Measurements from ENCODE around the gene NEURL1B. TPM values are rescaled to one million over a fixed set of nuclear protein-coding genes. Genes with fewer than 3 reads are reported as not detected.
"Not testable (repeated sequence)": the region's sequence is repeated elsewhere in the genome, so short reads cannot be mapped to it uniquely, and the experiment has no call there.

The NEURL1B gene
- polyA plus RNA-seq, 1 of the 3 experiments (the other 2 are of a cell fraction), result 2.8 TPM

DNA sequence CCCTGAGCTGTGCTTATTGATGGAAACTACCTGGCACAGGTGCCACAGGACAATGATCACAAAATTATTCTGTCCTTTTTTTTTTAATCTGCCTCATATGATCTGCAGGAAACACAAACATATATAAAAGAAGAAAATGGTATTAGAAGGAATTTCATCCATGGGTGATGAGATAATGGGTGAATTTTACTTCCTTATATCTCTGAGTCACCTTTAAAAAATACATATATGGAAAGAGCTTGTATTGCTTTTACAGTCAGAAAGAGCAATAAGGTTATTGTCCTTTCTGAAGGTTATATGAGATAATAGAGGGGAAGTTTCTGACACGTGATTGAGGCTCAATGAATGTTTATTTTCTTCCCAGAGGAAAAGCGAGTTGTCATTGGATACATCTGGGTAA lies 31.6 kb downstream of the NEURL1B start (continued):
- TF ChIP-seq, protein P1, sequence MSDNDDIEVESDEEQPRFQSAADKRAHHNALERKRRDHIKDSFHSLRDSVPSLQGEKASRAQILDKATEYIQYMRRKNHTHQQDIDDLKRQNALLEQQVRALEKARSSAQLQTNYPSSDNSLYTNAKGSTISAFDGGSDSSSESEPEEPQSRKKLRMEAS (IDR thresholded peaks at IDR 0.05; ENCODE audit: low read depth), result no peak
- TF ChIP-seq RCOR1 (IDR thresholded peaks at IDR 0.05; ENCODE audit: low read length), result no peak
- TF ChIP-seq EZH2phosphoT487 (IDR thresholded peaks at IDR 0.05; ENCODE audit: borderline replicate concordance, low read depth), result no peak
- TF ChIP-seq RXRA (IDR thresholded peaks at IDR 0.05; ENCODE audit: borderline replicate concordance, low read depth), result no peak
- TF ChIP-seq FOSL2 (IDR thresholded peaks at IDR 0.05; ENCODE audit: borderline replicate concordance, low read depth), result no peak
- no peak for TF ChIP-seq RFX5 (IDR thresholded peaks at IDR 0.05; ENCODE audit: low read length)

DNA sequence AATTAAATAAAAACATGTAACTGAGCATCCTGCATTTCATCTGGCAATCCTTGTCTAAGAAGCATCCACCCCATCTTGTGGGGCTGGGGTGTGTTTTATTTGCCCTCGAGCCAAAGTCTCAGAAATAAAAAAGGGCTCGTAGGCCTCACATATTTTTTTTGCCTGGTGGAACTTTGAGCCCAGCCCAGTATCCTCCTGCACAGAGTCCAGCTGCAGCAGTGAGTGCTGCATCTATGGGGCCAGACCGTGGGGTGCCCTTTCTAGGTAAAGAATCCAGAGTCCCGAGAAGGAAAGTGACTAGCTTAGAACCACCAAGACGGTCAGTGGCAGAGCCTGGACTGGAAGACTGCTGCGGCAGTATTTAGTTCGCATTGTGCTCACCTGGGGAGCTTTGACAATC lies 33.1 kb downstream of the NEURL1B start:
- 93% methylated on average over 4 of the region's 7 CpGs for WGBS (ENCODE audit: low lambda C conversion rate)
- POLR2A ChIA-PET, result no interaction called here

DNA sequence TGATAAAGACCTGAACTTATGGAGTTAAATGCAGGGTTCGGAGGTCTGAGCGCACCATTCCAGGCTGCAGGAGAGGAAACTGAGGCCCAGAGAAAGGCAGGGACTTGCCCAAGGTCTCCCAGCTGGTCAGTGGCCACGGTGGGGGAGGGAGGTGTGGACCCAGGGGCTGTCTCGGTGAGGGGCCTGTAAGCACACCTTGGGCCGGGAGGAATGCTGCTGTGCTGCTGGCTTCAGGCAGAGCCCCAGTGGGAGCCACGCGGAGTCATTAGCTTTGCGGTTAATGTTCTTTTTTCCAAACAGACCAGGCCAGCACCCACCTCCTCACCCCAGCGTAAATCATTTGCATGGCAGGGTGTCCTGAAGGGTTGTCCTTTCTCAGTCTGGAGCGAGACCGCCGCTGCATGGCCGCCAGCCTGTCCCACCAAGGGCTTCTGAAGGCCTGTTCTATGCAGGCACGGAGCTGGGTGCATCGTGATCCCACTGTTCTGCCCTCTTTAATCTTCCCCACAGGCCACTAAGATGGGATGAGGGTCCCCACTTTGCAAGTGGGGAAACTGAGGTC lies 35.9 kb downstream of the NEURL1B start:
- no peak for DNase-seq
- H3F3A ChIP-seq (replicated peaks; ENCODE audit: insufficient read depth), result no peaks in the 10 kb centered on the region
- POLR2A ChIA-PET, result no interaction called here
- H3K27ac ChIP-seq (ENCODE audit: low read depth in 2 of 2, low read length in 1 of 2), result no peak overlapping the region
- no peaks in the 10 kb centered on the region for H4K20me1 ChIP-seq (ENCODE audit: insufficient read depth)
- CTCF ChIA-PET, result interaction anchor here (1.1 to 4.5 kb wide), 4 partner anchors 11 to 215 kb away, joined by 3 to 20 read pairs (median 6); no protein-coding TSS in a partner anchor
- H3K4me1 ChIP-seq (ENCODE audit: control insufficient read depth in 1 of 2, insufficient read depth in 2 of 2, low read depth in 1 of 2, low read length in 1 of 2), result peaks cover 5 to 8% of the 10 kb centered on the region in 2 experiments; a peak in 2 of 4 replicates
- WGBS (ENCODE audit: low lambda C conversion rate), result 89% methylated on average over 13 of the region's 15 CpGs
- no peaks in the 10 kb centered on the region for H3K36me3 ChIP-seq (replicated peaks in 1 of 2; ENCODE audit: control insufficient read depth in 1 of 2, insufficient read depth in 2 of 2, low read length in 1 of 2)
- H3K4me3 ChIP-seq (ENCODE audit: low read depth in 2 of 2, low read length in 1 of 2), result no peak overlapping the region
- no peak overlapping the region for H3K9ac ChIP-seq
- H3K9me3 ChIP-seq, result no peaks in the 10 kb centered on the region
- no peaks in the 10 kb centered on the region for H3K79me2 ChIP-seq (ENCODE audit: insufficient read depth)
- no peak overlapping the region for H2AFZ ChIP-seq (ENCODE audit: low read depth)
- no peak for TF ChIP-seq RFX5 (IDR thresholded peaks at IDR 0.05; ENCODE audit: low read length)
- TF ChIP-seq SMC3 (IDR thresholded peaks at IDR 0.05; ENCODE audit: low read depth, low read length), result no peak
- no peak for TF ChIP-seq EP300 (IDR thresholded peaks at IDR 0.05; ENCODE audit: borderline replicate concordance in 1 of 2, low read depth in 1 of 2, low read length in 1 of 2)
- no peak overlapping the region for H3K4me2 ChIP-seq
- no peaks in the 10 kb centered on the region for H3K27me3 ChIP-seq (ENCODE audit: insufficient read depth)
- H3K9me2 ChIP-seq, result no peaks in the 10 kb centered on the region

More for the DNA sequence above, 33.1 kb downstream of the NEURL1B start:
- peaks cover 4% of the 10 kb centered on the region; the same call in 1 of the 2 replicates for H3K79me2 ChIP-seq (ENCODE audit: insufficient read depth)
- no peaks in the 10 kb centered on the region for H3F3A ChIP-seq (replicated peaks; ENCODE audit: insufficient read depth)
- H3K9ac ChIP-seq, result no peak overlapping the region
- H3K36me3 ChIP-seq (replicated peaks in 1 of 2; ENCODE audit: control insufficient read depth in 1 of 2, insufficient read depth in 2 of 2, low read length in 1 of 2), result no peaks in the 10 kb centered on the region
- no peaks in the 10 kb centered on the region for H4K20me1 ChIP-seq (ENCODE audit: insufficient read depth)
- H2AFZ ChIP-seq (ENCODE audit: low read depth), result no peak overlapping the region
- H3K4me3 ChIP-seq (ENCODE audit: low read depth in 2 of 2, low read length in 1 of 2), result no peak overlapping the region
- no peak overlapping the region for H3K4me2 ChIP-seq
- no peak overlapping the region for H3K27ac ChIP-seq (ENCODE audit: low read depth in 2 of 2, low read length in 1 of 2)
- TF ChIP-seq YY1 (IDR thresholded peaks at IDR 0.05; ENCODE audit: low read depth) (no peak), RCOR1 (IDR thresholded peaks at IDR 0.05; ENCODE audit: low read length) (no peak), GABPA (IDR thresholded peaks at IDR 0.05; ENCODE audit: low read depth) (no peak), RXRA (IDR thresholded peaks at IDR 0.05; ENCODE audit: borderline replicate concordance, low read depth) (no peak), EZH2phosphoT487 (IDR thresholded peaks at IDR 0.05; ENCODE audit: borderline replicate concordance, low read depth) (no peak), FOXJ3 (CRISPR knock-in tag; IDR thresholded peaks at IDR 0.05) (no peak)
- TF ChIP-seq, protein P2, sequence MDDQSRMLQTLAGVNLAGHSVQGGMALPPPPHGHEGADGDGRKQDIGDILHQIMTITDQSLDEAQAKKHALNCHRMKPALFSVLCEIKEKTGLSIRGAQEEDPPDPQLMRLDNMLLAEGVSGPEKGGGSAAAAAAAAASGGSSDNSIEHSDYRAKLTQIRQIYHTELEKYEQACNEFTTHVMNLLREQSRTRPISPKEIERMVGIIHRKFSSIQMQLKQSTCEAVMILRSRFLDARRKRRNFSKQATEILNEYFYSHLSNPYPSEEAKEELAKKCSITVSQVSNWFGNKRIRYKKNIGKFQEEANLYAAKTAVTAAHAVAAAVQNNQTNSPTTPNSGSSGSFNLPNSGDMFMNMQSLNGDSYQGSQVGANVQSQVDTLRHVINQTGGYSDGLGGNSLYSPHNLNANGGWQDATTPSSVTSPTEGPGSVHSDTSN (IDR thresholded peaks at IDR 0.05), result no peak
- TF ChIP-seq, protein P3, sequence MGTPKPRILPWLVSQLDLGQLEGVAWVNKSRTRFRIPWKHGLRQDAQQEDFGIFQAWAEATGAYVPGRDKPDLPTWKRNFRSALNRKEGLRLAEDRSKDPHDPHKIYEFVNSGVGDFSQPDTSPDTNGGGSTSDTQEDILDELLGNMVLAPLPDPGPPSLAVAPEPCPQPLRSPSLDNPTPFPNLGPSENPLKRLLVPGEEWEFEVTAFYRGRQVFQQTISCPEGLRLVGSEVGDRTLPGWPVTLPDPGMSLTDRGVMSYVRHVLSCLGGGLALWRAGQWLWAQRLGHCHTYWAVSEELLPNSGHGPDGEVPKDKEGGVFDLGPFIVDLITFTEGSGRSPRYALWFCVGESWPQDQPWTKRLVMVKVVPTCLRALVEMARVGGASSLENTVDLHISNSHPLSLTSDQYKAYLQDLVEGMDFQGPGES (IDR thresholded peaks at IDR 0.05; ENCODE audit: low read depth, low read length), result no peak
- H3K9me3 ChIP-seq, result no peaks in the 10 kb centered on the region
- CTCF ChIA-PET, result interaction anchor here (0.6 to 4.7 kb wide), 3 partner anchors 24 to 334 kb away, joined by 3 to 23 read pairs (median 4); no protein-coding TSS in a partner anchor
- no peaks in the 10 kb centered on the region for H3K27me3 ChIP-seq (ENCODE audit: insufficient read depth)
- no peak for DNase-seq
- H3K4me1 ChIP-seq (ENCODE audit: control insufficient read depth in 1 of 2, insufficient read depth in 2 of 2, low read depth in 1 of 2, low read length in 1 of 2), result peaks cover 5 to 8% of the 10 kb centered on the region in 2 experiments; a peak in 2 of 4 replicates
- H3K9me2 ChIP-seq, result no peaks in the 10 kb centered on the region

DNA sequence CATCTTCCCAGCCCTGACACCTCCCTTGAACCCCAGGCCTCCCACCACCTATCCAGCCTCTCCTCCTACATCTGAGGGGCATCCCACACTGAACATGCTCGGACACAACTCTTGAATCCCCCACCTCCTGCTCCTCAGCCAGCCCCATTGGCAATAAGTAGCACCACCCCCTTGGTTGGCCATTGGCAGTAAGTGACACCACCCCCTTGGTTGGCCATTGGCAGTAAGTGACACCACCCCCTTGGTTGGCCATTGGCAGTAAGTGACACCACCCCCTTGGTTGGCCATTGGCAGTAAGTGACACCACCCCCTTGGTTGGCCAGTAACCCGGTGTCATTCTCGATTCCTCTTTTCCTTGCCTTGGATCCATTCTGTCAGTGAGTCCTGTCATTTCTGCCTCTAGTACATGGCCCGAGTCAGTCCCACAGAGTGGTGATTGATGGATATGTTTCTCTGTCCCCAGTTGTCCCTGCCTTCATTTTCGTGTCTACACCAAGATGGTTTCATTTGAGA lies 37.4 kb downstream of the NEURL1B start:
- H2AFZ ChIP-seq (ENCODE audit: low read depth); H3K36me3 ChIP-seq (replicated peaks in 1 of 2; ENCODE audit: control insufficient read depth in 1 of 2, insufficient read depth in 2 of 2, low read length in 1 of 2); H3K4me1 ChIP-seq (ENCODE audit: control insufficient read depth in 1 of 2, insufficient read depth in 2 of 2, low read depth in 1 of 2, low read length in 1 of 2); H3K9me3 ChIP-seq; H3K9me2 ChIP-seq; H3K4me2 ChIP-seq; H4K20me1 ChIP-seq (ENCODE audit: insufficient read depth); H3K27ac ChIP-seq (ENCODE audit: low read depth in 2 of 2, low read length in 1 of 2); DNase-seq; H3K27me3 ChIP-seq (ENCODE audit: insufficient read depth); H3K79me2 ChIP-seq (ENCODE audit: insufficient read depth); H3K9ac ChIP-seq; H3F3A ChIP-seq (replicated peaks; ENCODE audit: insufficient read depth); POLR2A ChIA-PET; H3K4me3 ChIP-seq (ENCODE audit: low read depth in 2 of 2, low read length in 1 of 2): not testable (repeated sequence)
- 93% methylated on average over 5 of the region's 5 CpGs for WGBS (ENCODE audit: low lambda C conversion rate)
- CTCF ChIA-PET, result interaction anchor here (1.0 to 4.5 kb wide), 3 partner anchors 19 to 199 kb away, joined by 4 to 20 read pairs (median 6); no protein-coding TSS in a partner anchor
